Activated CD4-positive, CD25-positive, alpha-beta regulatory T cell treated with anti-CD3 and anti-CD28 coated beads, Interleukin-2, amount 50 U/mL, for 16 hours (primary cell): ENCODE results near the gene EYS.

Source experiments
- DNase-seq: peaks from one replicate; pipeline ENCODE4 v3.0.0-alpha.2; 2020; ENCODE audit warnings: low read depth, low spot score

EYS gene

DNA sequence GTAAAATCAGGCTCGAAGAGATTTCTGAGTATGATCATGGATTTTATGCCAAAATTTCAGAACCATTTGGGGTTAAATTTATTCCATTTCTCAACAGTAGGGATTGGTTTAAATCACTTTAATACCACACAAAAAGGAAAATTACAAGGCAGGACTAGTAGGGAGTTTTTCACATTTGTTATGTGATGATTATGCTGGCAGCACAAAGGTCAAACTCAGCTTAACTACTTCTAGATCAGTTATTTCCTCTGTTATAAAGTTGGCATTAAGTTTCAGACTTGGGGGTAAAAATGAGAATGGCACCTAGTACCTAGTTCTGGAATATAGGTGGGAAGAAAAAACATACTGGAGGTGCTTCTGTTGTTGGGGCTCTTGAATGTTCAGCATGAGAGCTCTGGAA lies 2031.9 kb downstream of the EYS start:
- no peak for DNase-seq

DNA sequence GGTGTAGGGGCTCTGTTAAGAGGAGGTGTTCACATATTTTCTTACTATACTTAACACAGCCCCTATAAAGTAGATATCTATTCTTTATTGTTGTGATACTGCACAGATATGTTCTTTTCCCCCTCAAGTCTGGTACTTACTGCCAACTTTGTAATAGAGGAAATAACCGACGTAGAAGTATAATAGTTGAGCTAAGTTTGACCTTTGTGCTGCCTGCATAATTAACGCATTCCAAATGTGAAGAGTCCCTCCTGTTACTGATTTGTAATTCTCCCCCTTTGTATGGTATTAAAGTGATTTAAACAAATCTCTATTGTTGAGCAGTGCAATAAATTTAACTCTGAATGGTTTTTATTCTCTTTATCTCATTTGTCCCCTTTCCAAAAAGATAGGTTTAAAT lies 2032.4 kb downstream of the EYS start:
- no peak for DNase-seq

DNA sequence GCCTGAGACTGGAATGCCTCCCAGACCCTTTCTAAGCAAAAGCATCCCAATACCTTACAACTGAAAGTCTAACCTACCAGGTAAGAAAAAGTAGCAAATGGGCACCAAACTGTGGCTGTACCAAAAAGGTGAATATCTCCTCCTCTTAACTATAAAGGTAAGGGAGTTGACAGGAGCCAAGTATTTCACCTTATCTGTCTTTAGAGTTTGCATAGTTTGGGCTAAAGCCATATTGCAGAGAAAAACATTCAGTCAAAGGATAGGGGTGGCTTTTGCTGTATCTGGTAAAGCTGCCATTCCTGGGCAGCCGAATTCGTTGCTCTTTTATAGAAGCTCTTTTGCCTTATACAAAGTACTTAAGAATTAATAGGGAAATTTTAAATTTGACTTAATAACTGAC lies 2033.3 kb downstream of the EYS start:
- DNase-seq, result no peak

DNA sequence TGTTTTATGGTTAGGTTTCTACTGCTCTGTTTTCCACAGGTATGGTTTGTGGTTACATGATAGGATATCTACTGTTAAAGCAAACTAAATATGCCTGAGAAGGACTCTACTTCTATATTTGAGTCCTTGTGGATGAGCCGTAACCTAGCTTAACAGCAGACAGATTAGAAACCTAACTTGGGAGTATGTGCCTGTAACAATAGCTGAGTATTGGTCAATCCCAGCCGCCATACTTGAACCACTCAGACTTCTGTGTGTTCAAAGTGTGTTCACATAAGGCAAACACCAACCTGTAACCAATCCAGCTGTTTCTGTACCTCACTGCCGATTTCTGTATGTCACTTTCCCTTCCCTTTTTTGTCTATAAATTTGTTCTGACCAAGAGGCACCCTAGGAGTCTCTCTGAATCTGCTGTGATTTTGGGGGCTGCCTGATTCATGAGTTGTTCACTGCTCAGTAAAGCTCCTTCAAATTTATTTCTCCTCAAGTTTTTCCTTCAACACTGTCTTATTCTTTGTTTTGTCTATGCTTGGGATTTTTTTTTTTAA lies 2034.4 kb downstream of the EYS start:
- DNase-seq, result no peak

DNA sequence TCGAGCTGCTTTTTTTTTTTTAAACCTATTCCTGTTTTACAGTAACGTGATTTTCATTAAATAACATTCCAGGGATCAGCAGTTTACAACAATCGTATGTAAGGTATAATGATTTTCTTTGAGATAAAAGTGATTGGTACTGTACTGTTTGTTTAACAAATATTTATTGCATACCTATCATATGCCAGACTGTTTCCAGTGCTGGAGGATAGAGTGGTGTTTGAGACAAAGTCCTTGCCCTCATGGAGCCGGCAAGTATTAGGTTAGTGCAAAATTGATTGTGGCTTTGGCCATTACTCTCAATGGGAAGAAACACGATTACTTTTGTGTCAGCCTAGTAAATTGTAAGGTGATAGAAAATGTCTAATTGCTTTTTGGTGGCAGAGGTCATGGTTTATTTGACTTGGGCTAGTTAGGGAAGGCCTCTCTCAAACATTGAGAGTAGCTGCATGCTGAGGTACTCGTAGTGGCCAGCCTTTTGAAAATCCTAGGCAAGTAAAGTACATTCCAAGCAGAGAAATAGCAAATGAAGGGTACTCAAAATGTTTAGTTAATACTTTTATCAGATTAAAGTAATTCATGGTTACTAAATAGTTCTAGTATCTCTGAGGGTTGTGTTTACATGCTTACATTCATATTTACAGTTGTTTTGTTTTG lies 2035.8 kb downstream of the EYS start:
- no peak for DNase-seq
